ENCODE measurements around the gene ERFL. TPM values are rescaled to one million over a fixed set of nuclear protein-coding genes. Genes with fewer than 3 reads are reported as not detected.

ERFL gene
- 3.1 and 4.2 TPM in 2 replicates for total RNA-seq

- peak within 1 kb of the TSS; percentile 80 for H3K4me3 Mint-ChIP-seq
- no peaks in the 10 kb centered on the region for H3K9me3 Mint-ChIP-seq
- H3K4me1 Mint-ChIP-seq, result peaks cover 25% of the 10 kb centered on the region
- peak within 1 kb of the TSS; percentile 84 for H3K27ac Mint-ChIP-seq
- H3K36me3 Mint-ChIP-seq (ENCODE audit: low read depth), result peaks cover 2% of the 10 kb centered on the region
- DNase-seq, result peak; percentile 80
- peaks cover 8% of the 10 kb centered on the region for H3K27me3 Mint-ChIP-seq
- intact Hi-C loops (cut with micrococcal nuclease), result loop anchor here (2.0 kb wide), 2 partner anchors 17 to 41 kb away; no protein-coding TSS in a partner anchor
These were observed at the start of gene ERFL for GRCh38 chr19:41928221-41928683. TSS of gene ERFL (minus strand) at chr19:41928449. CDS start at chr19:41912919, 15,530 bp downstream.

- no peak overlapping the region for H3K27ac Mint-ChIP-seq
- H3K36me3 Mint-ChIP-seq (ENCODE audit: low read depth), result no peaks in the 10 kb centered on the region
- no peaks in the 10 kb centered on the region for H3K27me3 Mint-ChIP-seq
- DNase-seq, result no peak
- H3K4me1 Mint-ChIP-seq, result no peaks in the 10 kb centered on the region
- H3K4me3 Mint-ChIP-seq, result no peak overlapping the region
- no peaks in the 10 kb centered on the region for H3K9me3 Mint-ChIP-seq
- intact Hi-C loops (cut with micrococcal nuclease), result no loop called here
These were observed 49.7 kb upstream of the ERFL start for GRCh38 chr19:41977916-41978315.

GRCh38 chr19:41974652-41975051, 46.4 kb upstream of the ERFL start:
- Mint-ChIP-seq H3K27me3 (no peaks in the 10 kb centered on the region), H3K4me1 (no peaks in the 10 kb centered on the region), H3K9me3 (no peaks in the 10 kb centered on the region), H3K4me3 (no peak overlapping the region), H3K27ac (no peak overlapping the region), H3K36me3 (ENCODE audit: low read depth) (no peaks in the 10 kb centered on the region)
- no peak for DNase-seq
- intact Hi-C loops (cut with micrococcal nuclease), result no loop called here

- intact Hi-C loops (cut with micrococcal nuclease), result no loop called here
- H3K4me3 Mint-ChIP-seq, result no peak overlapping the region
- H3K27ac Mint-ChIP-seq, result no peak overlapping the region
- no peaks in the 10 kb centered on the region for H3K4me1 Mint-ChIP-seq
- H3K9me3 Mint-ChIP-seq, result no peaks in the 10 kb centered on the region
- no peak for DNase-seq
- H3K36me3 Mint-ChIP-seq (ENCODE audit: low read depth), result no peaks in the 10 kb centered on the region
- peaks cover 2% of the 10 kb centered on the region for H3K27me3 Mint-ChIP-seq
These were observed 43.1 kb upstream of the ERFL start for GRCh38 chr19:41971363-41971762.

- H3K9me3 Mint-ChIP-seq, result no peaks in the 10 kb centered on the region
- H3K36me3 Mint-ChIP-seq (ENCODE audit: low read depth), result no peaks in the 10 kb centered on the region
- no peak overlapping the region for H3K4me3 Mint-ChIP-seq
- DNase-seq, result no peak
- no peak overlapping the region for H3K27ac Mint-ChIP-seq
- no peaks in the 10 kb centered on the region for H3K4me1 Mint-ChIP-seq
- intact Hi-C loops (cut with micrococcal nuclease), result no loop called here
- peaks cover 4% of the 10 kb centered on the region for H3K27me3 Mint-ChIP-seq
These were observed 41.7 kb upstream of the ERFL start for GRCh38 chr19:41969772-41970458.

- peaks cover 4% of the 10 kb centered on the region for H3K27me3 Mint-ChIP-seq
- H3K4me1 Mint-ChIP-seq, result no peaks in the 10 kb centered on the region
- H3K27ac Mint-ChIP-seq, result no peak overlapping the region
- intact Hi-C loops (cut with micrococcal nuclease), result no loop called here
- no peaks in the 10 kb centered on the region for H3K36me3 Mint-ChIP-seq (ENCODE audit: low read depth)
- no peak for DNase-seq
- H3K9me3 Mint-ChIP-seq, result no peaks in the 10 kb centered on the region
- H3K4me3 Mint-ChIP-seq, result no peak overlapping the region
These were observed 40.7 kb upstream of the ERFL start for GRCh38 chr19:41968751-41969595.

GRCh38 chr19:41967054-41967783, 39.0 kb upstream of the ERFL start:
- no peak for DNase-seq
- Mint-ChIP-seq H3K27ac (no peak overlapping the region), H3K9me3 (no peaks in the 10 kb centered on the region), H3K36me3 (ENCODE audit: low read depth) (no peaks in the 10 kb centered on the region), H3K4me3 (no peak overlapping the region), H3K27me3 (peaks cover 4% of the 10 kb centered on the region), H3K4me1 (no peaks in the 10 kb centered on the region)
- intact Hi-C loops (cut with micrococcal nuclease), result no loop called here

- no peaks in the 10 kb centered on the region for H3K4me1 Mint-ChIP-seq
- H3K4me3 Mint-ChIP-seq, result no peak overlapping the region
- H3K27ac Mint-ChIP-seq, result no peak overlapping the region
- no peaks in the 10 kb centered on the region for H3K9me3 Mint-ChIP-seq
- intact Hi-C loops (cut with micrococcal nuclease), result no loop called here
- H3K27me3 Mint-ChIP-seq, result peaks cover 4% of the 10 kb centered on the region
- no peaks in the 10 kb centered on the region for H3K36me3 Mint-ChIP-seq (ENCODE audit: low read depth)
- no peak for DNase-seq
These were observed 36.9 kb upstream of the ERFL start for GRCh38 chr19:41965106-41965505.

- Mint-ChIP-seq H3K27me3 (peaks cover 2% of the 10 kb centered on the region), H3K4me3 (no peak overlapping the region), H3K4me1 (peaks cover 14% of the 10 kb centered on the region), H3K27ac (no peak overlapping the region), H3K9me3 (no peaks in the 10 kb centered on the region), H3K36me3 (ENCODE audit: low read depth) (no peaks in the 10 kb centered on the region)
- intact Hi-C loops (cut with micrococcal nuclease), result no loop called here
- no peak for DNase-seq
These were observed 32.7 kb upstream of the ERFL start for GRCh38 chr19:41960973-41961372.

- H3K4me1 Mint-ChIP-seq, result peaks cover 14% of the 10 kb centered on the region
- intact Hi-C loops (cut with micrococcal nuclease), result loop anchor here (1.0 kb wide), 4 partner anchors 14 to 99 kb away; partner anchors contain the start of gene RPS19
- H3K36me3 Mint-ChIP-seq (ENCODE audit: low read depth), result no peaks in the 10 kb centered on the region
- no peaks in the 10 kb centered on the region for H3K9me3 Mint-ChIP-seq
- peak; percentile 97 for DNase-seq
- peak within 1 kb of the TSS; percentile 92 for H3K27ac Mint-ChIP-seq
- H3K27me3 Mint-ChIP-seq, result no peaks in the 10 kb centered on the region
- H3K4me3 Mint-ChIP-seq, result peak within 1 kb of the TSS; percentile 89
These were observed 31.1 kb upstream of the ERFL start, which contains the start of gene RABAC1 for GRCh38 chr19:41959056-41960053. TSS of gene RABAC1 (minus strand) at chr19:41959321. CDS start at chr19:41959292, 29 bp downstream.

- H3K36me3 Mint-ChIP-seq (ENCODE audit: low read depth), result no peaks in the 10 kb centered on the region
- peak overlapping the region; percentile 89 for H3K4me3 Mint-ChIP-seq
These were observed 30.3 kb upstream of the ERFL start for GRCh38 chr19:41958367-41959055.

GRCh38 chr19:41957838-41958366, 29.7 kb upstream of the ERFL start:
- Mint-ChIP-seq H3K9me3 (no peaks in the 10 kb centered on the region), H3K27me3 (no peaks in the 10 kb centered on the region), H3K4me1 (peaks cover 14% of the 10 kb centered on the region), H3K4me3 (peak overlapping the region; percentile 89), H3K27ac (peak overlapping the region; percentile 74), H3K36me3 (ENCODE audit: low read depth) (no peaks in the 10 kb centered on the region)
- intact Hi-C loops (cut with micrococcal nuclease), result no loop called here
- DNase-seq, result peak; percentile 81

More at GRCh38 chr19:41958367-41959055, 30.3 kb upstream of the ERFL start:
- intact Hi-C loops (cut with micrococcal nuclease), result loop anchor here (1.0 kb wide), 4 partner anchors 13 to 98 kb away; partner anchors contain the start of gene RPS19
- H3K27ac Mint-ChIP-seq, result peak overlapping the region; percentile 74
- no peaks in the 10 kb centered on the region for H3K9me3 Mint-ChIP-seq
- H3K27me3 Mint-ChIP-seq, result no peaks in the 10 kb centered on the region
- H3K4me1 Mint-ChIP-seq, result peaks cover 14% of the 10 kb centered on the region
- DNase-seq, result peak; percentile 97

Data from activated CD4-positive, alpha-beta T cell treated with anti-CD3 and anti-CD28 coated beads, Interleukin-2, amount 10 ng/mL, durations not matched to agents 24 days and 14 days (primary cell).